SK-N-SH treated with all-trans-retinoic acid at 6 μM for 48 hours (cell line): ENCODE results near the gene KIRREL3.

Experiments used
- ATAC-seq: fragments of 200-7000 bp; cut with Tn5 transposase; 3 replicates; pipeline ENCODE4 v1.9.1; 2020; ENCODE audit warnings: mild to moderate bottlenecking, moderate library complexity
- ARNTL ChIP-seq: fragments of 450-650 bp; formaldehyde crosslinking; IDR thresholded peaks from 2 replicates; pipeline ENCODE4 v1.5.0; 2020; ENCODE audit warnings: low read depth, mild to moderate bottlenecking, moderate library complexity, borderline replicate concordance
- BACH2 ChIP-seq: fragments of 250-450 bp; sonication (Bioruptor Pico); IDR thresholded peaks from 2 replicates; pipeline ENCODE4 v1.9.0; 2021; ENCODE audit warnings: mild to moderate bottlenecking, borderline replicate concordance
- CSDC2 ChIP-seq: fragments of 250-450 bp; sonication (Bioruptor Pico); IDR thresholded peaks from 2 replicates; pipeline ENCODE4 v1.5.0; 2020; ENCODE audit warnings: mild to moderate bottlenecking, moderate library complexity
- ESRRG ChIP-seq: fragments of 250-450 bp; sonication (Bioruptor Pico); IDR thresholded peaks from 2 replicates; pipeline ENCODE4 v1.6.1; 2021; ENCODE audit warnings: mild to moderate bottlenecking
- GLIS3 ChIP-seq: fragments of 250-450 bp; sonication (Bioruptor Pico); IDR thresholded peaks from 2 replicates; pipeline ENCODE4 v1.5.0; 2020; ENCODE audit warnings: mild to moderate bottlenecking, moderate library complexity
- ISL1 ChIP-seq: fragments of 250-450 bp; sonication (Bioruptor Pico); IDR thresholded peaks from 2 replicates; pipeline ENCODE4 v2.1.2; 2022; ENCODE audit warnings: mild to moderate bottlenecking, moderate library complexity
- OSR1 ChIP-seq: fragments of 250-450 bp; sonication (Bioruptor Pico); IDR thresholded peaks from 2 replicates; pipeline ENCODE4 v1.8.0; 2022; ENCODE audit warnings: moderate library complexity, mild to moderate bottlenecking, inconsistent platforms
- PPARA ChIP-seq: fragments of 250-450 bp; sonication (Bioruptor Pico); IDR thresholded peaks from 2 replicates; pipeline ENCODE4 v1.5.0; 2020; ENCODE audit warnings: mild to moderate bottlenecking, borderline replicate concordance
- RARB ChIP-seq: fragments of 250-450 bp; sonication (Bioruptor Pico); IDR thresholded peaks from 2 replicates; pipeline ENCODE4 v1.8.0; 2021; ENCODE audit warnings: mild to moderate bottlenecking, moderate library complexity
- SNAI2 ChIP-seq: fragments of 250-450 bp; sonication (Bioruptor Pico); IDR thresholded peaks from 2 replicates; pipeline ENCODE4 v1.5.0; 2020; ENCODE audit warnings: mild to moderate bottlenecking, moderate library complexity
- TOX ChIP-seq: fragments of 250-450 bp; sonication (Bioruptor Pico); IDR thresholded peaks from 2 replicates; pipeline ENCODE4 v1.8.0; 2021; ENCODE audit warnings: mild to moderate bottlenecking, moderate library complexity, borderline replicate concordance
- ZC3H10 ChIP-seq: fragments of 250-450 bp; sonication (Bioruptor Pico); IDR thresholded peaks from 2 replicates; pipeline ENCODE4 v1.5.1; 2021; ENCODE audit warnings: mild to moderate bottlenecking, moderate library complexity
- ZFP3 ChIP-seq: fragments of 250-450 bp; sonication (Bioruptor Pico); IDR thresholded peaks from 2 replicates; pipeline ENCODE4 v1.5.0; 2020; ENCODE audit warnings: mild to moderate bottlenecking, moderate library complexity
- ZFP30 ChIP-seq: fragments of 450-650 bp; formaldehyde crosslinking; IDR thresholded peaks from 2 replicates; pipeline ENCODE4 v1.5.0; 2022; ENCODE audit warnings: mild to moderate bottlenecking, moderate library complexity
- ZNF565 ChIP-seq: fragments of 450-650 bp; formaldehyde crosslinking; conservative IDR thresholded peaks from 2 replicates; pipeline ENCODE4 v1.5.0; 2020; ENCODE audit warnings: low read depth, mild to moderate bottlenecking, moderate library complexity
- ZNF70 ChIP-seq: fragments of 450-650 bp; formaldehyde crosslinking; IDR thresholded peaks from 2 replicates; pipeline ENCODE4 v1.5.0; 2020; ENCODE audit warnings: mild to moderate bottlenecking, moderate library complexity
- ZNF8 ChIP-seq: fragments of 450-650 bp; formaldehyde crosslinking; IDR thresholded peaks from 2 replicates; pipeline ENCODE4 v1.5.0; 2020; ENCODE audit warnings: mild to moderate bottlenecking, moderate library complexity
- TF ChIP-seq, protein P1 (sequence below): fragments of 250-450 bp; sonication (Bioruptor Pico); IDR thresholded peaks from 2 replicates; pipeline ENCODE4 v1.5.0; 2020; ENCODE audit warnings: mild to moderate bottlenecking, moderate library complexity
- TF ChIP-seq, protein P2 (sequence below): fragments of 250-450 bp; sonication (Bioruptor Pico); IDR thresholded peaks from 2 replicates; pipeline ENCODE4 v1.8.0; 2021; ENCODE audit warnings: low read depth, mild to moderate bottlenecking, moderate library complexity, borderline replicate concordance
- TF ChIP-seq, protein P3 (sequence below): fragments of 250-450 bp; sonication (Bioruptor Pico); IDR thresholded peaks from 2 replicates; pipeline ENCODE4 v1.5.1; 2020; ENCODE audit warnings: low read depth, mild to moderate bottlenecking, moderate library complexity
- TF ChIP-seq, protein P4 (sequence below): fragments of 250-450 bp; sonication (Bioruptor Pico); IDR thresholded peaks from 2 replicates; pipeline ENCODE4 v1.8.0; 2020; ENCODE audit warnings: mild to moderate bottlenecking, moderate library complexity, borderline replicate concordance
- TF ChIP-seq, protein P5 (sequence below): fragments of 250-450 bp; sonication (Bioruptor Pico); IDR thresholded peaks from 2 replicates; pipeline ENCODE4 v1.5.1; 2021; ENCODE audit warnings: mild to moderate bottlenecking, moderate library complexity

The KIRREL3 gene

DNA sequence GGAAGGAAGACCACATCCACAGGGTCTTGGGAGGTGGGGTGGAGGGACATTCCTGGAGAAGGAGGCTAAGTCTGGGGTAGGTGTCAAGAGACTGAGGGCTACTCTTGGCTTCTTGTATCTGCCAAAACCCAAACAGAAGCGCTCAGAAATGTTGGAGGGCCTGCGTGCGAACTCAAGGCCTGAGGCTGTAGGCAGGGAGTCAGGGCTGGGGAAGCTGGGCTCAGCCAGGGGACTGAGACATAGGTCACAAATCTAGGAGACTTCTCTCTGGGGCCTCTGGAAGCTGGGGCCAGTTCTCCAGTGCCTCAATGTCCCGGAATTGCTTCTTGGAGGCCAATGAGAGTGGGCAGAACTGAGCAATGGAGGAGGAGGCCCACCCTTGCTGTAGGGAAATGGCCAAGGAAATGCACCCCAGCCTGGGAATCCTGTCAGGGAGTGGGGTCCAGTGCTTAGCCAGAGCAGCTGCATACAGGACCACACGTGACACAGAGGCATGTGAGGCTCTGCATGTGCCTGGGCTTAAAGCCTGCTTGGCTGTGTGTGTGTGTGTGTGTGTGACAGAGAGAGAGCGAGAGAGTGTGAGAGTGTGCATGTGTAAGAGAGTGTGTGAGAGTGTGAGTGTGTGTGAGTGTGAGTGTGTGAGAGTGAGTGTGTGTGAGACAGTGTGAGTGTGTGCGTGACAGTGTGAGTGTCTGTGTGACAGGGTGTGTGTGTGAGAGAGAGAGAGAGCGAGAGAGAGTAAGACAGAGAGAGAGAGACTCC lies 503.8 kb downstream of the KIRREL3 start:
- TF ChIP-seq ZFP30 (no peak), OSR1 (no peak), GLIS3 (CRISPR knock-in tag) (no peak)
- no peak for ATAC-seq

DNA sequence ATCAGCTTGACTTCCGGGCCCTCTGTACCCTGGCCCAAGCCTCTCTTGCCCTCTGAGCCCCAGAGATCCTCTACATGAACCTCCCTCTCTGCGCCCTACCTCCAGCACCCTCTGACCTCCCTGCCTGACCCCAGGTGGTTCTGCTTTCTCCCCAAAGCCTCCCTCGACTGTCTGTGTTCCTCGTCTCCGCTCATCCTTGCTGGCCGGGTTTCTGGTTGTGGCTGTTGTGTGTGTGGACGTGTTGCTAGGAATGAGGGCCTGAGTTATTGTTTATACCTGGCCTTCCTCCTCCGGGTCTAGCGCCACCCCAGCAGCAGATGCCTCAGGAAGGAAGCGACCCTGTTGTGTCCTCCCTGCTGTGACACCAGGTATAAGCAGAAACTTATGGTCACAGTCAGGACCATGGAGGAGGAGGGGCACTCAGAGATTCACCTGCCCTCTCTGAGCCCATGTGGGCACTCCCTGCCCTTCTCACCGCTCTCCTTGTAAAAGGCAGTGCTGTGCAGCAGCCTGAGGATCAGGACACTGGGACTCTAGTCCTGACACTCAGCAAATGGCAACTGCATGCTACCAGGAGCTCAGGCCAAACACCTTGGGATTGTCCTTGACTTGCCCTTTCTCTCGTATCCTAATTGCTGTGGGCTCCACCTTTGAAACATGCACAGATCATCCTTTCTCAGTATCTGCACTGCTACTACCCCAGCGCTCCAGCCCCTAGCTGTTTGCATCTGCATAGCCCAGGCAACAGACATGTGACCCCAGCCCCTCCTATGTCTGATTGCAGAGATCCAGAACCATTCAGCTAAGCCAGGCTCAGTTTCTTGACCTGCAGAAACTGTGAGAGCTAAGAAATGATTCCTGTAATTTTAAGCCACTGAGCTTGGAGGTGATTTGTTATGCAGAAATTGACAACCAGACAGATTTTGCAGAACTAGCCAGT lies 505.0 kb downstream of the KIRREL3 start:
- peak; percentile 45; the same call in 1 of the 3 replicates for ATAC-seq
- TF ChIP-seq ZNF70 (CRISPR knock-in tag): no peak
- TF ChIP-seq TOX (CRISPR knock-in tag): no peak
- TF ChIP-seq PPARA (CRISPR knock-in tag): no peak
- TF ChIP-seq ZFP3: no peak
- TF ChIP-seq, protein P1, sequence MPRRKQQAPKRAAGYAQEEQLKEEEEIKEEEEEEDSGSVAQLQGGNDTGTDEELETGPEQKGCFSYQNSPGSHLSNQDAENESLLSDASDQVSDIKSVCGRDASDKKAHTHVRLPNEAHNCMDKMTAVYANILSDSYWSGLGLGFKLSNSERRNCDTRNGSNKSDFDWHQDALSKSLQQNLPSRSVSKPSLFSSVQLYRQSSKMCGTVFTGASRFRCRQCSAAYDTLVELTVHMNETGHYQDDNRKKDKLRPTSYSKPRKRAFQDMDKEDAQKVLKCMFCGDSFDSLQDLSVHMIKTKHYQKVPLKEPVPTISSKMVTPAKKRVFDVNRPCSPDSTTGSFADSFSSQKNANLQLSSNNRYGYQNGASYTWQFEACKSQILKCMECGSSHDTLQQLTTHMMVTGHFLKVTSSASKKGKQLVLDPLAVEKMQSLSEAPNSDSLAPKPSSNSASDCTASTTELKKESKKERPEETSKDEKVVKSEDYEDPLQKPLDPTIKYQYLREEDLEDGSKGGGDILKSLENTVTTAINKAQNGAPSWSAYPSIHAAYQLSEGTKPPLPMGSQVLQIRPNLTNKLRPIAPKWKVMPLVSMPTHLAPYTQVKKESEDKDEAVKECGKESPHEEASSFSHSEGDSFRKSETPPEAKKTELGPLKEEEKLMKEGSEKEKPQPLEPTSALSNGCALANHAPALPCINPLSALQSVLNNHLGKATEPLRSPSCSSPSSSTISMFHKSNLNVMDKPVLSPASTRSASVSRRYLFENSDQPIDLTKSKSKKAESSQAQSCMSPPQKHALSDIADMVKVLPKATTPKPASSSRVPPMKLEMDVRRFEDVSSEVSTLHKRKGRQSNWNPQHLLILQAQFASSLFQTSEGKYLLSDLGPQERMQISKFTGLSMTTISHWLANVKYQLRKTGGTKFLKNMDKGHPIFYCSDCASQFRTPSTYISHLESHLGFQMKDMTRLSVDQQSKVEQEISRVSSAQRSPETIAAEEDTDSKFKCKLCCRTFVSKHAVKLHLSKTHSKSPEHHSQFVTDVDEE (CRISPR knock-in tag): no peak
- no peak for TF ChIP-seq ZC3H10
- TF ChIP-seq, protein P2, sequence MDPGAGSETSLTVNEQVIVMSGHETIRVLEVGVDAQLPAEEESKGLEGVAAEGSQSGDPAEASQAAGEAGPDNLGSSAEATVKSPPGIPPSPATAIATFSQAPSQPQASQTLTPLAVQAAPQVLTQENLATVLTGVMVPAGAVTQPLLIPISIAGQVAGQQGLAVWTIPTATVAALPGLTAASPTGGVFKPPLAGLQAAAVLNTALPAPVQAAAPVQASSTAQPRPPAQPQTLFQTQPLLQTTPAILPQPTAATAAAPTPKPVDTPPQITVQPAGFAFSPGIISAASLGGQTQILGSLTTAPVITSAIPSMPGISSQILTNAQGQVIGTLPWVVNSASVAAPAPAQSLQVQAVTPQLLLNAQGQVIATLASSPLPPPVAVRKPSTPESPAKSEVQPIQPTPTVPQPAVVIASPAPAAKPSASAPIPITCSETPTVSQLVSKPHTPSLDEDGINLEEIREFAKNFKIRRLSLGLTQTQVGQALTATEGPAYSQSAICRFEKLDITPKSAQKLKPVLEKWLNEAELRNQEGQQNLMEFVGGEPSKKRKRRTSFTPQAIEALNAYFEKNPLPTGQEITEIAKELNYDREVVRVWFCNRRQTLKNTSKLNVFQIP (CRISPR knock-in tag): no peak

DNA sequence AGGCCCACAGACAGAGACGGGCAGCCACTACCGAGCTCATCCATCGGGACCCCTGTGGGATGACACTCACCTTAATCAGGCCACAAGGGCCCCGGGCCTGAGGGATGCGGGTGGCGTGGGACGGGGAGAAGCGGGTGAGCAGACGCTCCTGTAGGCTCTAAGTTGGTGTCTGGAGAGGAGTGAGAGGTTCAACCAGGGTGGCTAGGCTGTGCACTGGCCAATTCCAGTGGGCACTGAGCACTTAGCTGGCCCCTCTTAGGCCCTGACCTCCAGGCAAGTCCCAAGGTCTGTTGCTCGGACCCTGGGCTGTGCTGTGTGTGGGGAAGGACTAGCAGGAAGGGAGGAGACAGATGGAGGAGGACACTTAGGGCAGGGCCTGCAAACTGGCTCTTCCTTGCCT lies 505.7 kb downstream of the KIRREL3 start:
- no peak for ATAC-seq
- TF ChIP-seq ZFP30: no peak
- no peak for TF ChIP-seq ZC3H10
- TF ChIP-seq, protein P1 (CRISPR knock-in tag): no peak
- no peak for TF ChIP-seq OSR1
- TF ChIP-seq CSDC2: no peak
- TF ChIP-seq, protein P3, sequence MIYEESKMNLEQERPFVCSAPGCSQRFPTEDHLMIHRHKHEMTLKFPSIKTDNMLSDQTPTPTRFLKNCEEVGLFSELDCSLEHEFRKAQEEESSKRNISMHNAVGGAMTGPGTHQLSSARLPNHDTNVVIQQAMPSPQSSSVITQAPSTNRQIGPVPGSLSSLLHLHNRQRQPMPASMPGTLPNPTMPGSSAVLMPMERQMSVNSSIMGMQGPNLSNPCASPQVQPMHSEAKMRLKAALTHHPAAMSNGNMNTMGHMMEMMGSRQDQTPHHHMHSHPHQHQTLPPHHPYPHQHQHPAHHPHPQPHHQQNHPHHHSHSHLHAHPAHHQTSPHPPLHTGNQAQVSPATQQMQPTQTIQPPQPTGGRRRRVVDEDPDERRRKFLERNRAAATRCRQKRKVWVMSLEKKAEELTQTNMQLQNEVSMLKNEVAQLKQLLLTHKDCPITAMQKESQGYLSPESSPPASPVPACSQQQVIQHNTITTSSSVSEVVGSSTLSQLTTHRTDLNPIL (CRISPR knock-in tag): no peak
- TF ChIP-seq BACH2: no peak
- no peak for TF ChIP-seq SNAI2 (CRISPR knock-in tag)
- no peak for TF ChIP-seq TOX (CRISPR knock-in tag)
- TF ChIP-seq ZNF565 (CRISPR knock-in tag): no peak
- TF ChIP-seq, protein P2 (CRISPR knock-in tag): no peak
- no peak for TF ChIP-seq ZNF8
- TF ChIP-seq ISL1 (CRISPR knock-in tag): no peak
- no peak for TF ChIP-seq RARB (CRISPR knock-in tag)
- no peak for TF ChIP-seq ESRRG (CRISPR knock-in tag)
- TF ChIP-seq, protein P4, sequence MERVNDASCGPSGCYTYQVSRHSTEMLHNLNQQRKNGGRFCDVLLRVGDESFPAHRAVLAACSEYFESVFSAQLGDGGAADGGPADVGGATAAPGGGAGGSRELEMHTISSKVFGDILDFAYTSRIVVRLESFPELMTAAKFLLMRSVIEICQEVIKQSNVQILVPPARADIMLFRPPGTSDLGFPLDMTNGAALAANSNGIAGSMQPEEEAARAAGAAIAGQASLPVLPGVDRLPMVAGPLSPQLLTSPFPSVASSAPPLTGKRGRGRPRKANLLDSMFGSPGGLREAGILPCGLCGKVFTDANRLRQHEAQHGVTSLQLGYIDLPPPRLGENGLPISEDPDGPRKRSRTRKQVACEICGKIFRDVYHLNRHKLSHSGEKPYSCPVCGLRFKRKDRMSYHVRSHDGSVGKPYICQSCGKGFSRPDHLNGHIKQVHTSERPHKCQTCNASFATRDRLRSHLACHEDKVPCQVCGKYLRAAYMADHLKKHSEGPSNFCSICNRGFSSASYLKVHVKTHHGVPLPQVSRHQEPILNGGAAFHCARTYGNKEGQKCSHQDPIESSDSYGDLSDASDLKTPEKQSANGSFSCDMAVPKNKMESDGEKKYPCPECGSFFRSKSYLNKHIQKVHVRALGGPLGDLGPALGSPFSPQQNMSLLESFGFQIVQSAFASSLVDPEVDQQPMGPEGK (CRISPR knock-in tag): no peak
- TF ChIP-seq GLIS3 (CRISPR knock-in tag): no peak
- TF ChIP-seq, protein P5, sequence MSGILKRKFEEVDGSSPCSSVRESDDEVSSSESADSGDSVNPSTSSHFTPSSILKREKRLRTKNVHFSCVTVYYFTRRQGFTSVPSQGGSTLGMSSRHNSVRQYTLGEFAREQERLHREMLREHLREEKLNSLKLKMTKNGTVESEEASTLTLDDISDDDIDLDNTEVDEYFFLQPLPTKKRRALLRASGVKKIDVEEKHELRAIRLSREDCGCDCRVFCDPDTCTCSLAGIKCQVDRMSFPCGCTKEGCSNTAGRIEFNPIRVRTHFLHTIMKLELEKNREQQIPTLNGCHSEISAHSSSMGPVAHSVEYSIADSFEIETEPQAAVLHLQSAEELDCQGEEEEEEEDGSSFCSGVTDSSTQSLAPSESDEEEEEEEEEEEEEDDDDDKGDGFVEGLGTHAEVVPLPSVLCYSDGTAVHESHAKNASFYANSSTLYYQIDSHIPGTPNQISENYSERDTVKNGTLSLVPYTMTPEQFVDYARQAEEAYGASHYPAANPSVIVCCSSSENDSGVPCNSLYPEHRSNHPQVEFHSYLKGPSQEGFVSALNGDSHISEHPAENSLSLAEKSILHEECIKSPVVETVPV: no peak
- TF ChIP-seq ARNTL (CRISPR knock-in tag): no peak
- TF ChIP-seq ZNF70 (CRISPR knock-in tag): no peak
